ENCODE data around the gene STAMBPL1. TPM values are rescaled to one million over a fixed set of nuclear protein-coding genes. Genes with fewer than 3 reads are reported as not detected.

STAMBPL1 gene
- polyA plus RNA-seq, 1 of the 3 experiments (the other 2 are of a cell fraction): 25.1 TPM

GRCh38 chr10:88893611-88894010 is 13.6 kb downstream of the STAMBPL1 start:
- Histone ChIP-seq H3K27ac (ENCODE audit: low read depth in 2 of 2, low read length in 1 of 2) (peak overlapping the region; percentile 58 to 77; a peak in 3 of 4 replicates), H3K4me2 (peak overlapping the region; percentile 58), H3K79me2 (ENCODE audit: insufficient read depth) (peaks cover 75% of the 10 kb centered on the region), H4K20me1 (ENCODE audit: insufficient read depth) (no peaks in the 10 kb centered on the region), H3K9me2 (no peaks in the 10 kb centered on the region), H3K27me3 (ENCODE audit: insufficient read depth) (no peaks in the 10 kb centered on the region), H3K4me1 (ENCODE audit: control insufficient read depth in 1 of 2, insufficient read depth in 2 of 2, low read depth in 1 of 2, low read length in 1 of 2) (peaks cover 19 to 88% of the 10 kb centered on the region in 2 experiments), H3K36me3 (replicated peaks in 1 of 2; ENCODE audit: control insufficient read depth in 1 of 2, insufficient read depth in 2 of 2, low read length in 1 of 2) (peaks cover 0 to 4% of the 10 kb centered on the region in 2 experiments), H3K9ac (no peak overlapping the region), H3K9me3 (no peaks in the 10 kb centered on the region), H3K4me3 (ENCODE audit: low read depth in 2 of 2, low read length in 1 of 2) (peak overlapping the region in 1 of 2 experiments; percentile 31; a peak in 1 of 4 replicates), H2AFZ (ENCODE audit: low read depth) (no peak overlapping the region), H3F3A (replicated peaks; ENCODE audit: insufficient read depth) (peaks cover 41% of the 10 kb centered on the region)
- ChIA-PET CTCF (interaction anchor here (2.5 kb wide), 1 partner anchor 58 kb away, joined by 10 read pairs; no protein-coding TSS in a partner anchor), POLR2A (no interaction called here)
- 69% methylated on average over 3 of the region's 3 CpGs for WGBS (ENCODE audit: low lambda C conversion rate)
- TF ChIP-seq RXRA (IDR thresholded peaks at IDR 0.05; ENCODE audit: borderline replicate concordance, low read depth) (peak; percentile 36; the same call in 1 of the 2 replicates), TEAD4 (IDR thresholded peaks at IDR 0.05; ENCODE audit: borderline replicate concordance, insufficient read depth) (0 out of 2 replicates have a peak, but pooled peaks have one; percentile 43), TCF12 (IDR thresholded peaks at IDR 0.05) (peak; percentile 28; the same call in 1 of the 2 replicates), RCOR1 (IDR thresholded peaks at IDR 0.05; ENCODE audit: low read length) (no peak), NFIC (IDR thresholded peaks at IDR 0.05; ENCODE audit: borderline replicate concordance) (peak; percentile 27; the same call in 1 of the 2 replicates), EP300 (IDR thresholded peaks at IDR 0.05; ENCODE audit: borderline replicate concordance in 1 of 2, low read depth in 1 of 2, low read length in 1 of 2) (peak in 1 of 2 experiments; percentile 51; a peak in 1 of 4 replicates), SIN3A (IDR thresholded peaks at IDR 0.05; ENCODE audit: borderline replicate concordance, low read depth, low read length) (no peak), FOSL2 (IDR thresholded peaks at IDR 0.05; ENCODE audit: borderline replicate concordance, low read depth) (peak; percentile 35; the same call in 1 of the 2 replicates)
- TF ChIP-seq, protein P1, sequence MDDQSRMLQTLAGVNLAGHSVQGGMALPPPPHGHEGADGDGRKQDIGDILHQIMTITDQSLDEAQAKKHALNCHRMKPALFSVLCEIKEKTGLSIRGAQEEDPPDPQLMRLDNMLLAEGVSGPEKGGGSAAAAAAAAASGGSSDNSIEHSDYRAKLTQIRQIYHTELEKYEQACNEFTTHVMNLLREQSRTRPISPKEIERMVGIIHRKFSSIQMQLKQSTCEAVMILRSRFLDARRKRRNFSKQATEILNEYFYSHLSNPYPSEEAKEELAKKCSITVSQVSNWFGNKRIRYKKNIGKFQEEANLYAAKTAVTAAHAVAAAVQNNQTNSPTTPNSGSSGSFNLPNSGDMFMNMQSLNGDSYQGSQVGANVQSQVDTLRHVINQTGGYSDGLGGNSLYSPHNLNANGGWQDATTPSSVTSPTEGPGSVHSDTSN (IDR thresholded peaks at IDR 0.05): peak; percentile 36; the same call in 1 of the 2 replicates
- no peak for DNase-seq

GRCh38 chr10:88895250-88895649 is 15.2 kb downstream of the STAMBPL1 start:
- H3K9ac ChIP-seq: no peak overlapping the region
- no peak for DNase-seq
- H3K4me3 ChIP-seq (ENCODE audit: low read depth in 2 of 2, low read length in 1 of 2): no peak overlapping the region
- H3K79me2 ChIP-seq (ENCODE audit: insufficient read depth): peaks cover 75% of the 10 kb centered on the region
- POLR2A ChIA-PET: no interaction called here
- H3K36me3 ChIP-seq (replicated peaks in 1 of 2; ENCODE audit: control insufficient read depth in 1 of 2, insufficient read depth in 2 of 2, low read length in 1 of 2): peaks cover 0 to 4% of the 10 kb centered on the region in 2 experiments
- H3K4me1 ChIP-seq (ENCODE audit: control insufficient read depth in 1 of 2, insufficient read depth in 2 of 2, low read depth in 1 of 2, low read length in 1 of 2): peaks cover 21 to 72% of the 10 kb centered on the region in 2 experiments
- 69% methylated on average over 1 of the region's 1 CpG for WGBS (ENCODE audit: low lambda C conversion rate)
- H4K20me1 ChIP-seq (ENCODE audit: insufficient read depth): no peaks in the 10 kb centered on the region
- H3F3A ChIP-seq (replicated peaks; ENCODE audit: insufficient read depth): peaks cover 38% of the 10 kb centered on the region
- H3K27ac ChIP-seq (ENCODE audit: low read depth in 2 of 2, low read length in 1 of 2): peak overlapping the region in 1 of 2 experiments; percentile 21; a peak in 1 of 4 replicates
- H3K27me3 ChIP-seq (ENCODE audit: insufficient read depth): no peaks in the 10 kb centered on the region
- no peak overlapping the region for H2AFZ ChIP-seq (ENCODE audit: low read depth)
- H3K9me3 ChIP-seq: no peaks in the 10 kb centered on the region
- H3K9me2 ChIP-seq: no peaks in the 10 kb centered on the region
- H3K4me2 ChIP-seq: no peak overlapping the region
- 0 out of 2 replicates have a peak, but pooled peaks have one; percentile 11 for TF ChIP-seq YY1 (IDR thresholded peaks at IDR 0.05; ENCODE audit: low read depth)
- no peak for TF ChIP-seq FOXM1 (IDR thresholded peaks at IDR 0.05; ENCODE audit: low read depth)
- CTCF ChIA-PET: interaction anchor here (0.9 to 2.5 kb wide), 6 partner anchors 11 to 59 kb away, joined by 3 to 10 read pairs (median 4); no protein-coding TSS in a partner anchor

Measured in SK-N-SH (cell line).